Neural cell (in vitro differentiated cells): ENCODE results near the gene FBXO47.

ENCODE experiments used
- TF ChIP-seq, protein P1 (sequence below): fragments of 450-650 bp; IDR thresholded peaks from 2 replicates; pipeline ENCODE4 v1.5.1; 2014; ENCODE audit warnings: antibody characterized with exemption, mild to moderate bottlenecking, moderate library complexity; ENCODE audit not compliant: poor library complexity, severe bottlenecking
- TF ChIP-seq, protein P2 (sequence below): IDR thresholded peaks from 2 replicates; pipeline ENCODE4 v1.6.1; 2012; ENCODE audit warnings: borderline replicate concordance

DNA sequence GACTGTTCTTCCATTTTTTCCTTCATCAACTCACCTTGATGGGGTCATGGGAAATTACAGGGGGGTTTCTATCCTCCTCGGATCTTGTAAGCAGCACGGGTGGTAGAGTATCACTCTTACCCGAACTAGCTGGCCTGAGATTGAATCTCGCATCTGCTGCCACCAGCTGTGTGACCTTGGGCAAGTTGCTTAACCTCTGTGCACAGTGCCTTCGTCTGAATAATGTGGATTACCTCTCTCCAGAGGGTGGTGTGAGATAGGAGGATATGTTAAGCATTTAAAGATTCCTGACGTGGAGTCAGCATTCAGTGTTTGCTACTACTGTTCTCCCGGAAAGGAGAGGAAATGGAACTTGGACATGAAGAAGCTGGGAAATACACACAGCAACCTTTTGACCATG lies 72.9 kb downstream of the FBXO47 start:
- TF ChIP-seq, protein P1, sequence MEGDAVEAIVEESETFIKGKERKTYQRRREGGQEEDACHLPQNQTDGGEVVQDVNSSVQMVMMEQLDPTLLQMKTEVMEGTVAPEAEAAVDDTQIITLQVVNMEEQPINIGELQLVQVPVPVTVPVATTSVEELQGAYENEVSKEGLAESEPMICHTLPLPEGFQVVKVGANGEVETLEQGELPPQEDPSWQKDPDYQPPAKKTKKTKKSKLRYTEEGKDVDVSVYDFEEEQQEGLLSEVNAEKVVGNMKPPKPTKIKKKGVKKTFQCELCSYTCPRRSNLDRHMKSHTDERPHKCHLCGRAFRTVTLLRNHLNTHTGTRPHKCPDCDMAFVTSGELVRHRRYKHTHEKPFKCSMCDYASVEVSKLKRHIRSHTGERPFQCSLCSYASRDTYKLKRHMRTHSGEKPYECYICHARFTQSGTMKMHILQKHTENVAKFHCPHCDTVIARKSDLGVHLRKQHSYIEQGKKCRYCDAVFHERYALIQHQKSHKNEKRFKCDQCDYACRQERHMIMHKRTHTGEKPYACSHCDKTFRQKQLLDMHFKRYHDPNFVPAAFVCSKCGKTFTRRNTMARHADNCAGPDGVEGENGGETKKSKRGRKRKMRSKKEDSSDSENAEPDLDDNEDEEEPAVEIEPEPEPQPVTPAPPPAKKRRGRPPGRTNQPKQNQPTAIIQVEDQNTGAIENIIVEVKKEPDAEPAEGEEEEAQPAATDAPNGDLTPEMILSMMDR: no peak
- TF ChIP-seq, protein P2, sequence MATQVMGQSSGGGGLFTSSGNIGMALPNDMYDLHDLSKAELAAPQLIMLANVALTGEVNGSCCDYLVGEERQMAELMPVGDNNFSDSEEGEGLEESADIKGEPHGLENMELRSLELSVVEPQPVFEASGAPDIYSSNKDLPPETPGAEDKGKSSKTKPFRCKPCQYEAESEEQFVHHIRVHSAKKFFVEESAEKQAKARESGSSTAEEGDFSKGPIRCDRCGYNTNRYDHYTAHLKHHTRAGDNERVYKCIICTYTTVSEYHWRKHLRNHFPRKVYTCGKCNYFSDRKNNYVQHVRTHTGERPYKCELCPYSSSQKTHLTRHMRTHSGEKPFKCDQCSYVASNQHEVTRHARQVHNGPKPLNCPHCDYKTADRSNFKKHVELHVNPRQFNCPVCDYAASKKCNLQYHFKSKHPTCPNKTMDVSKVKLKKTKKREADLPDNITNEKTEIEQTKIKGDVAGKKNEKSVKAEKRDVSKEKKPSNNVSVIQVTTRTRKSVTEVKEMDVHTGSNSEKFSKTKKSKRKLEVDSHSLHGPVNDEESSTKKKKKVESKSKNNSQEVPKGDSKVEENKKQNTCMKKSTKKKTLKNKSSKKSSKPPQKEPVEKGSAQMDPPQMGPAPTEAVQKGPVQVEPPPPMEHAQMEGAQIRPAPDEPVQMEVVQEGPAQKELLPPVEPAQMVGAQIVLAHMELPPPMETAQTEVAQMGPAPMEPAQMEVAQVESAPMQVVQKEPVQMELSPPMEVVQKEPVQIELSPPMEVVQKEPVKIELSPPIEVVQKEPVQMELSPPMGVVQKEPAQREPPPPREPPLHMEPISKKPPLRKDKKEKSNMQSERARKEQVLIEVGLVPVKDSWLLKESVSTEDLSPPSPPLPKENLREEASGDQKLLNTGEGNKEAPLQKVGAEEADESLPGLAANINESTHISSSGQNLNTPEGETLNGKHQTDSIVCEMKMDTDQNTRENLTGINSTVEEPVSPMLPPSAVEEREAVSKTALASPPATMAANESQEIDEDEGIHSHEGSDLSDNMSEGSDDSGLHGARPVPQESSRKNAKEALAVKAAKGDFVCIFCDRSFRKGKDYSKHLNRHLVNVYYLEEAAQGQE: no peak
